Hepatocyte (in vitro differentiated cells): Measurements from ENCODE around the gene TRPM7. TPM values are rescaled to one million over a fixed set of nuclear protein-coding genes. Genes with fewer than 3 reads are reported as not detected.

Experiments used
- DNase-seq: peaks from one replicate; pipeline ENCODE4 v3.0.0-alpha.2; 2016; ENCODE audit warnings: low spot score
- H2AFZ ChIP-seq: fragments of 200-600 bp; sonication (generic); 2 replicates; pipeline ENCODE4 v1.6.0; 2016; ENCODE audit warnings: antibody characterized with exemption, mild to moderate bottlenecking
- H3K27ac ChIP-seq: fragments of 200-600 bp; sonication (generic); 2 replicates; pipeline ENCODE4 v1.5.1; 2016; ENCODE audit warnings: mild to moderate bottlenecking
- H3K27me3 ChIP-seq: fragments of 200-600 bp; sonication (generic); 2 replicates; pipeline ENCODE4 v1.6.1; 2016
- H3K36me3 ChIP-seq: fragments of 200-600 bp; sonication (generic); replicated peaks from 2 replicates; pipeline ENCODE4 v1.5.1; 2016; ENCODE audit warnings: low read depth; ENCODE audit not compliant: insufficient read depth
- H3K4me1 ChIP-seq: fragments of 200-600 bp; sonication (generic); 2 replicates; pipeline ENCODE4 v1.5.1; 2016; ENCODE audit warnings: mild to moderate bottlenecking, moderate library complexity; ENCODE audit not compliant: insufficient read depth
- H3K4me2 ChIP-seq: fragments of 200-600 bp; sonication (generic); 2 replicates; pipeline ENCODE4 v1.6.0; 2016
- H3K4me3 ChIP-seq: fragments of 200-600 bp; sonication (generic); 2 replicates; pipeline ENCODE4 v1.5.1; 2016; ENCODE audit warnings: mild to moderate bottlenecking
- H3K79me2 ChIP-seq: fragments of 200-600 bp; sonication (generic); 2 replicates; pipeline ENCODE4 v1.6.0; 2017; ENCODE audit warnings: mild to moderate bottlenecking
- H3K9me2 ChIP-seq: fragments of 200-600 bp; sonication (generic); replicated peaks from 2 replicates; pipeline ENCODE4 v1.6.0; 2017; ENCODE audit warnings: mild to moderate bottlenecking; ENCODE audit not compliant: insufficient read depth
- H3K9me3 ChIP-seq: fragments of 200-600 bp; sonication (generic); 2 replicates; pipeline ENCODE4 v1.5.1; 2016; ENCODE audit warnings: low read depth, mild to moderate bottlenecking
- H4K20me1 ChIP-seq: fragments of 200-600 bp; sonication (generic); 2 replicates; pipeline ENCODE4 v1.6.0; 2016; ENCODE audit warnings: mild to moderate bottlenecking; ENCODE audit not compliant: insufficient read depth, poor library complexity, severe bottlenecking
- CTCF ChIP-seq: fragments of 200-600 bp; sonication (generic); IDR thresholded peaks from 2 replicates; pipeline ENCODE4 v1.5.1; 2016; ENCODE audit warnings: antibody characterized with exemption, mild to moderate bottlenecking; ENCODE audit not compliant: poor library complexity
- EZH2 ChIP-seq: fragments of 200-600 bp; sonication (generic); IDR thresholded peaks from 2 replicates; pipeline ENCODE4 v1.6.1; 2016; ENCODE audit warnings: antibody characterized with exemption, mild to moderate bottlenecking, borderline replicate concordance
- EZH2phosphoT487 ChIP-seq: fragments of 200-600 bp; sonication (generic); IDR thresholded peaks from one replicate; pipeline ENCODE4 v1.6.1; 2018; ENCODE audit warnings: antibody characterized with exemption, mild to moderate bottlenecking, low read depth, moderate library complexity; ENCODE audit not compliant: unreplicated experiment, severe bottlenecking
- WGBS: methylation state at CpG from one replicate; pipeline ENCODE4 v1.1.6; 2016; ENCODE audit warnings: low lambda C conversion rate; ENCODE audit errors: missing lambda C conversion rate; 5-methylcytosine and 5-hydroxymethylcytosine counted together
- polyA plus RNA-seq: library from polyadenylated mRNA; unstranded; fragments of >200 nt; fragmentation: Nextera tagmentation; extraction: Ambion mirVana; gene quantifications from 2 replicates; pipeline ENCODE4 v1.2.1, GENCODE V29; 2016
- total RNA-seq: library from RNA; depleted of rRNA; stranded (reverse); fragments of >200 nt; gene quantifications from 2 replicates; pipeline ENCODE4 v1.2.3, GENCODE V29; 2014

Gene TRPM7
- total and polyA plus RNA-seq, 2 experiments from 2014 or later = 12.2 to 58.3 TPM

- Histone ChIP-seq H3K36me3 (no peaks in the 10 kb centered on the region), H3K9me2 (no peaks in the 10 kb centered on the region), H3K4me3 (no peak overlapping the region), H3K79me2 (no peaks in the 10 kb centered on the region), H3K4me1 (no peaks in the 10 kb centered on the region), H4K20me1 (no peaks in the 10 kb centered on the region), H3K27ac (no peak overlapping the region), H3K9me3 (no peaks in the 10 kb centered on the region), H2AFZ (no peak overlapping the region), H3K4me2 (no peak overlapping the region), H3K27me3 (no peaks in the 10 kb centered on the region)
- TF ChIP-seq CTCF = no peak
- TF ChIP-seq EZH2 = no peak
- no peak for TF ChIP-seq EZH2phosphoT487
- 90% methylated on average over 4 of the region's 4 CpGs for WGBS
- no peak for DNase-seq
These were observed 134.4 kb downstream of the TRPM7 start for GRCh38 chr15:50552238-50552637.

GRCh38 chr15:50549326-50549725, 137.3 kb downstream of the TRPM7 start:
- no peaks in the 10 kb centered on the region for H3K36me3 ChIP-seq
- no peak overlapping the region for H3K27ac ChIP-seq
- no peak overlapping the region for H3K4me2 ChIP-seq
- DNase-seq = no peak
- TF ChIP-seq EZH2phosphoT487 (no peak), CTCF (no peak), EZH2 (no peak)
- no peaks in the 10 kb centered on the region for H3K79me2 ChIP-seq
- H4K20me1 ChIP-seq = no peaks in the 10 kb centered on the region
- 88% methylated on average over 7 of the region's 7 CpGs for WGBS
- no peaks in the 10 kb centered on the region for H3K9me2 ChIP-seq
- H3K4me3 ChIP-seq = no peak overlapping the region
- H3K4me1 ChIP-seq = no peaks in the 10 kb centered on the region
- no peak overlapping the region for H2AFZ ChIP-seq
- H3K27me3 ChIP-seq = no peaks in the 10 kb centered on the region
- H3K9me3 ChIP-seq = no peaks in the 10 kb centered on the region

GRCh38 chr15:50546566-50546965, 140.0 kb downstream of the TRPM7 start, which contains the start of gene USP50:
Gene USP50 (minus strand): TSS chr15:50546666. CDS start chr15:50546525, 141 bp downstream.
- H2AFZ ChIP-seq = no peak within 1 kb of the TSS
- no peaks in the 10 kb centered on the region for H3K27me3 ChIP-seq
- 93% methylated on average over 5 of the region's 5 CpGs for WGBS
- no peak within 1 kb of the TSS for H3K27ac ChIP-seq
- TF ChIP-seq CTCF (no peak), EZH2phosphoT487 (no peak), EZH2 (no peak)
- H3K36me3 ChIP-seq = no peaks in the 10 kb centered on the region
- no peak within 1 kb of the TSS for H3K4me3 ChIP-seq
- no peaks in the 10 kb centered on the region for H3K9me3 ChIP-seq
- no peaks in the 10 kb centered on the region for H3K9me2 ChIP-seq
- peaks cover 3% of the 10 kb centered on the region for H3K4me1 ChIP-seq
- no peak for DNase-seq
- H3K79me2 ChIP-seq = no peaks in the 10 kb centered on the region
- no peak within 1 kb of the TSS for H3K4me2 ChIP-seq
- no peaks in the 10 kb centered on the region for H4K20me1 ChIP-seq

- Histone ChIP-seq H3K4me1 (peaks cover 3% of the 10 kb centered on the region), H2AFZ (no peak overlapping the region), H3K4me3 (no peak overlapping the region), H3K27me3 (no peaks in the 10 kb centered on the region), H3K4me2 (no peak overlapping the region), H3K27ac (no peak overlapping the region), H3K9me3 (no peaks in the 10 kb centered on the region), H4K20me1 (no peaks in the 10 kb centered on the region), H3K9me2 (no peaks in the 10 kb centered on the region), H3K36me3 (no peaks in the 10 kb centered on the region), H3K79me2 (no peaks in the 10 kb centered on the region)
- no peak for TF ChIP-seq EZH2phosphoT487
- TF ChIP-seq EZH2 = no peak
- TF ChIP-seq CTCF = no peak
- 43% methylated on average over 5 of the region's 5 CpGs for WGBS
- DNase-seq = peak; percentile 8
These were observed 142.2 kb downstream of the TRPM7 start for GRCh38 chr15:50544368-50544767.
